OCI-LY7 (cell line): ENCODE data around the gene IRF3. TPM values are rescaled to one million over a fixed set of nuclear protein-coding genes. Genes with fewer than 3 reads are reported as not detected.

Source experiments
- BruUV-seq: library from RNA; stranded (reverse); fragments of 400-500 nt; replicated peaks from 2 replicates; lab custom pipeline; 2021; lab: Mats Ljungman, UMichigan
- CTCF ChIA-PET: fragments of 300-600 bp; sonication (Branson Sonifier 250); formaldehyde crosslinking; loops from one replicate; lab custom pipeline; 2022; ENCODE audit warnings: antibody characterized with exemption; ENCODE audit not compliant: unreplicated experiment; lab: Charles Lee
- POLR2A ChIA-PET: fragments of 300-600 bp; sonication (Branson Sonifier 250); formaldehyde crosslinking; loops from one replicate; lab custom pipeline; 2022; ENCODE audit warnings: antibody characterized with exemption; lab: Charles Lee
- DNase-seq: peaks from one replicate; pipeline ENCODE4 v3.0.0-alpha.2; 2015; ENCODE audit warnings: low spot score
- H2AFZ ChIP-seq: fragments of 200-600 bp; sonication (generic), shearing (Covaris generic); 2 replicates; pipeline ENCODE4 v1.6.1; 2014; ENCODE audit warnings: mild to moderate bottlenecking, antibody characterized with exemption, low read length, moderate library complexity
- H3K27ac ChIP-seq: fragments of 200-600 bp; sonication (generic); 2 replicates; pipeline ENCODE4 v1.5.1; 2014; ENCODE audit warnings: mixed run types, low read depth, mild to moderate bottlenecking, moderate library complexity, low read length, inconsistent platforms; ENCODE audit not compliant: poor library complexity, severe bottlenecking
- H3K36me3 ChIP-seq: fragments of 200-600 bp; sonication (generic); 2 replicates; pipeline ENCODE4 v1.6.1; 2014; ENCODE audit warnings: mild to moderate bottlenecking, antibody characterized with exemption, low read length, moderate library complexity, mixed read lengths; ENCODE audit not compliant: insufficient read depth
- H3K4me1 ChIP-seq: fragments of 200-600 bp; sonication (generic); 2 replicates; pipeline ENCODE4 v1.5.1; 2014; ENCODE audit warnings: mild to moderate bottlenecking, low read length; ENCODE audit not compliant: insufficient read depth, poor library complexity, severe bottlenecking
- H3K4me2 ChIP-seq: fragments of 200-600 bp; sonication (generic); 2 replicates; pipeline ENCODE4 v1.6.1; 2014; ENCODE audit warnings: mild to moderate bottlenecking, low read length
- H3K4me3 ChIP-seq: fragments of 200-600 bp; sonication (generic); 2 replicates; pipeline ENCODE4 v1.5.1; 2014; ENCODE audit warnings: mild to moderate bottlenecking, low read depth, low read length; ENCODE audit not compliant: poor library complexity, severe bottlenecking
- H3K79me2 ChIP-seq: fragments of 200-600 bp; sonication (generic); 2 replicates; pipeline ENCODE4 v1.6.1; 2016; ENCODE audit warnings: low read depth, mild to moderate bottlenecking, low read length, moderate library complexity, mixed read lengths; ENCODE audit not compliant: insufficient read depth
- H3K9me2 ChIP-seq: fragments of 200-600 bp; sonication (generic); 2 replicates; pipeline ENCODE4 v1.6.1; 2016; ENCODE audit warnings: mild to moderate bottlenecking, low read length, mixed read lengths; ENCODE audit not compliant: insufficient read depth
- H3K9me3 ChIP-seq: fragments of 200-600 bp; sonication (generic); 2 replicates; pipeline ENCODE4 v1.6.1; 2014; ENCODE audit warnings: mild to moderate bottlenecking, mixed run types, low read length, mixed read lengths
- H4K20me1 ChIP-seq: fragments of 200-600 bp; sonication (generic); 2 replicates; pipeline ENCODE4 v1.6.1; 2014; ENCODE audit warnings: mild to moderate bottlenecking, antibody characterized with exemption, low read length, moderate library complexity, mixed read lengths; ENCODE audit not compliant: insufficient read depth
- EZH2phosphoT487 ChIP-seq: fragments of 200-600 bp; sonication (generic); IDR thresholded peaks from 2 replicates; pipeline ENCODE4 v1.6.1; 2018; ENCODE audit warnings: low read depth, borderline replicate concordance, mild to moderate bottlenecking, mixed run types, antibody characterized with exemption, low read length, moderate library complexity, mixed read lengths
- intact Hi-C: fragments of 100-400 bp; cut with micrococcal nuclease; formaldehyde crosslinking; loops from one replicate; pipeline ENCODE4 v1.10.0; 2022; ENCODE audit not compliant: unreplicated experiment
- total RNA-seq, 2 experiments: library from RNA; depleted of rRNA in 1 of 2; stranded (reverse); fragments of >200 nt in 1 of 2; shearing (Covaris generic) in 1 of 2; gene quantifications; 2 replicates each; pipeline ENCODE4 v1.2.3, GENCODE V29; 2014 to 2022
- TF ChIP-seq, protein P1 (sequence below): fragments of 200-600 bp; sonication (generic); conservative IDR thresholded peaks from 2 replicates; pipeline ENCODE4 v1.5.1; 2014; ENCODE audit warnings: mild to moderate bottlenecking, antibody characterized with exemption, low read length, moderate library complexity, mixed read lengths

The IRF3 gene
- total RNA-seq, 2 experiments from 2014 or later, result 96.6 to 116 TPM

DNA sequence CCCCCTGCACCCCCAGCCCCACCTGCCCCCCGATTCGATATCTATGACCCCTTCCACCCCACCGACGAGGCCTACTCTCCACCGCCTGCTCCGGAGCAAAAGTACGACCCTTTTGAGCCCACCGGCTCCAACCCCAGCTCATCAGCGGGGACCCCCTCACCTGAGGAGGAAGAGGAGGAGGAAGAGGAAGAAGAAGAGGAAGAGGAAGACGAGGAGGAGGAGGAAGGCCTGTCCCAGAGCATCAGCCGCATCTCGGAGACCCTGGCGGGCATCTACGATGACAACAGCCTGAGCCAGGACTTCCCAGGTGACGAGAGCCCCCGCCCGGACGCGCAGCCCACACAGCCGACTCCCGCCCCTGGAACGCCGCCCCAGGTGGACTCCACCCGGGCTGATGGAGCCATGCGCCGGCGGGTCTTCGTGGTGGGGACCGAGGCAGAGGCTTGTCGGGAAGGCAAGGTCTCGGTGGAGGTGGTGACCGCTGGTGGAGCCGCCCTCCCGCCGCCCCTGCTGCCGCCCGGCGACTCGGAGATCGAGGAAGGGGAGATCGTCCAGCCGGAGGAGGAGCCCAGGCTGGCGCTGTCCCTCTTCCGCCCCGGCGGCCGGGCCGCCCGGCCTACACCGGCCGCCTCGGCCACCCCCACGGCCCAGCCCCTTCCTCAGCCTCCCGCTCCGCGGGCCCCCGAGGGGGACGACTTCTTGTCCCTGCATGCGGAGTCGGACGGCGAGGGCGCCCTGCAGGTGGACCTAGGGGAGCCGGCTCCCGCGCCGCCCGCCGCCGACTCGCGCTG is 14.4 kb downstream of the IRF3 start:
- no peaks in the 10 kb centered on the region for H3K9me3 ChIP-seq
- BruUV-seq, result no TSS peak
- H2AFZ ChIP-seq, result no peak overlapping the region
- intact Hi-C loops, result no loop called here
- H4K20me1 ChIP-seq, result no peaks in the 10 kb centered on the region
- H3K9me2 ChIP-seq, result no peaks in the 10 kb centered on the region
- H3K4me1 ChIP-seq, result no peaks in the 10 kb centered on the region
- peaks cover 81% of the 10 kb centered on the region for H3K36me3 ChIP-seq
- H3K79me2 ChIP-seq, result no peaks in the 10 kb centered on the region
- H3K27ac ChIP-seq, result no peak overlapping the region
- DNase-seq, result no peak
- H3K4me3 ChIP-seq, result no peak overlapping the region
- TF ChIP-seq, protein P1, sequence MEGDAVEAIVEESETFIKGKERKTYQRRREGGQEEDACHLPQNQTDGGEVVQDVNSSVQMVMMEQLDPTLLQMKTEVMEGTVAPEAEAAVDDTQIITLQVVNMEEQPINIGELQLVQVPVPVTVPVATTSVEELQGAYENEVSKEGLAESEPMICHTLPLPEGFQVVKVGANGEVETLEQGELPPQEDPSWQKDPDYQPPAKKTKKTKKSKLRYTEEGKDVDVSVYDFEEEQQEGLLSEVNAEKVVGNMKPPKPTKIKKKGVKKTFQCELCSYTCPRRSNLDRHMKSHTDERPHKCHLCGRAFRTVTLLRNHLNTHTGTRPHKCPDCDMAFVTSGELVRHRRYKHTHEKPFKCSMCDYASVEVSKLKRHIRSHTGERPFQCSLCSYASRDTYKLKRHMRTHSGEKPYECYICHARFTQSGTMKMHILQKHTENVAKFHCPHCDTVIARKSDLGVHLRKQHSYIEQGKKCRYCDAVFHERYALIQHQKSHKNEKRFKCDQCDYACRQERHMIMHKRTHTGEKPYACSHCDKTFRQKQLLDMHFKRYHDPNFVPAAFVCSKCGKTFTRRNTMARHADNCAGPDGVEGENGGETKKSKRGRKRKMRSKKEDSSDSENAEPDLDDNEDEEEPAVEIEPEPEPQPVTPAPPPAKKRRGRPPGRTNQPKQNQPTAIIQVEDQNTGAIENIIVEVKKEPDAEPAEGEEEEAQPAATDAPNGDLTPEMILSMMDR, result no peak
- TF ChIP-seq EZH2phosphoT487, result no peak
- CTCF ChIA-PET, result no interaction called here
- POLR2A ChIA-PET, result no interaction called here
- H3K4me2 ChIP-seq, result no peak overlapping the region

DNA sequence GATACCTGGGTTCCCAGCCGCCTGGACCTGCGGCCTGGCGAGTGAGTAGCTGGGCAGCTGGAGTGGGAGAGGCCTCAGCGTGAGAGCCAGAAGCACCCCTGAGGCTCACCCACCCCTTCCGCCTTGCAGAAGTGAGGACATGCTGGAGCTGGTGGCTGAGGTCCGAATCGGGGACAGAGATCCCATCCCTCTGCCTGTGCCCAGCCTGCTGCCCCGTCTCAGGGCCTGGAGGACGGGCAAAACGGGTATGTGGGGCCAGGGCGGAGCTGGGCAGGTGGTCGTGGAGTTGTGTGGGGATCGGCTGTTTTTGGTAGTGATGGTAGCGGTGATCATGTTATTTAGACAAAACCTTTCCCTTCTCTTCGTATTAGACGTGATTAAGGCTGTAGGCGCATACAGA is 19.1 kb downstream of the IRF3 start:
- Histone ChIP-seq H3K9me2 (no peaks in the 10 kb centered on the region), H3K4me3 (no peak overlapping the region), H3K4me1 (peaks cover 14% of the 10 kb centered on the region), H2AFZ (no peak overlapping the region), H3K27ac (no peak overlapping the region), H3K9me3 (no peaks in the 10 kb centered on the region), H3K36me3 (peaks cover 45% of the 10 kb centered on the region), H3K4me2 (no peak overlapping the region), H3K79me2 (peaks cover 23% of the 10 kb centered on the region), H4K20me1 (no peaks in the 10 kb centered on the region; the same call in 1 of the 2 replicates)
- TF ChIP-seq EZH2phosphoT487, result no peak
- TF ChIP-seq, protein P1, result no peak
- intact Hi-C loops, result no loop called here
- ChIA-PET POLR2A (no interaction called here), CTCF (no interaction called here)
- no peak for DNase-seq
- BruUV-seq, result no TSS peak

DNA sequence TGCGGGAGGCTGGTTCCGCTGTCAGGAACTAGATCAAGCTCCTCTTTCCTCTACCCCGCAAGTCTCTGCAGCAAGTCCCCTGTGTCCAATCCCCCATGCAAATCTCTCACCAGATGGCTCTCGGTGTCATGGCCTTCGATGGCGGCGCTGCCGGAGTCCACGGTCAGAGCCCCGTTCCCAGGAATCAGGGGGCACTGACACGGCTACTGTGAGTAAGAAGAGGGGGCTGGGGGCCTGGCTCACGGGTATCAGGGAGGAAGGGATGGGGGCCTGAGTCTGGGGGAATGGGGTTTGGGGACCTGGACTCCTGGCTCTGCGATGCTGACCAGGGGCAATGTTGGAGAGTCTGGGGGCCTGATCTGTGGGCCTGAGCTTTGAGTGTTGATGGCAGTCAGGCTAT is 19.7 kb downstream of the IRF3 start:
- TF ChIP-seq, protein P1, result no peak
- TF ChIP-seq EZH2phosphoT487, result no peak
- intact Hi-C loops, result no loop called here
- H3K36me3 ChIP-seq, result peaks cover 41% of the 10 kb centered on the region
- ChIA-PET POLR2A (no interaction called here), CTCF (no interaction called here)
- H3K9me3 ChIP-seq, result no peaks in the 10 kb centered on the region
- H3K79me2 ChIP-seq, result peaks cover 26% of the 10 kb centered on the region
- DNase-seq, result no peak
- H3K27ac ChIP-seq, result no peak overlapping the region
- BruUV-seq, result no TSS peak
- H3K4me1 ChIP-seq, result peaks cover 14% of the 10 kb centered on the region
- H3K4me3 ChIP-seq, result no peak overlapping the region
- H4K20me1 ChIP-seq, result no peaks in the 10 kb centered on the region; the same call in 1 of the 2 replicates
- no peaks in the 10 kb centered on the region for H3K9me2 ChIP-seq
- H3K4me2 ChIP-seq, result no peak overlapping the region
- no peak overlapping the region for H2AFZ ChIP-seq
